Effector CD8-positive, alpha-beta T cell (primary cell): ENCODE results near the gene LIMS1.
"Not testable (repeated sequence)": the region's sequence is repeated elsewhere in the genome, so short reads cannot be mapped to it uniquely, and the experiment has no call there.

Experiments used
- DNase-seq: peaks from one replicate; lab custom pipeline; 2025; lab: John Stamatoyannopoulos, UW
- total RNA-seq, 4 experiments: gene quantifications; one replicate each; lab custom pipeline; 2026; lab: John Stamatoyannopoulos, UW

LIMS1 gene, protein sequence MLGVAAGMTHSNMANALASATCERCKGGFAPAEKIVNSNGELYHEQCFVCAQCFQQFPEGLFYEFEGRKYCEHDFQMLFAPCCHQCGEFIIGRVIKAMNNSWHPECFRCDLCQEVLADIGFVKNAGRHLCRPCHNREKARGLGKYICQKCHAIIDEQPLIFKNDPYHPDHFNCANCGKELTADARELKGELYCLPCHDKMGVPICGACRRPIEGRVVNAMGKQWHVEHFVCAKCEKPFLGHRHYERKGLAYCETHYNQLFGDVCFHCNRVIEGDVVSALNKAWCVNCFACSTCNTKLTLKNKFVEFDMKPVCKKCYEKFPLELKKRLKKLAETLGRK
- 20.6 to 37.2 (median 31.5) reads per million in 4 experiments for total RNA-seq

GRCh38 chr2:108533832-108534583 is at the start of gene LIMS1:
TSS of gene LIMS1 (plus strand) at chr2:108534470. CDS start at chr2:108534563, 93 bp downstream.
- DNase-seq: peak; percentile 82

GRCh38 chr2:108485253-108485652 is 49.0 kb upstream of the LIMS1 start:
- no peak for DNase-seq

- no peak for DNase-seq
Measured at GRCh38 chr2:108490506-108491122, 43.7 kb upstream of the LIMS1 start.

- DNase-seq: no peak
Measured at GRCh38 chr2:108491848-108492247, 42.4 kb upstream of the LIMS1 start.

- DNase-seq: no peak
Measured at GRCh38 chr2:108492364-108492763, 41.9 kb upstream of the LIMS1 start.

DNA sequence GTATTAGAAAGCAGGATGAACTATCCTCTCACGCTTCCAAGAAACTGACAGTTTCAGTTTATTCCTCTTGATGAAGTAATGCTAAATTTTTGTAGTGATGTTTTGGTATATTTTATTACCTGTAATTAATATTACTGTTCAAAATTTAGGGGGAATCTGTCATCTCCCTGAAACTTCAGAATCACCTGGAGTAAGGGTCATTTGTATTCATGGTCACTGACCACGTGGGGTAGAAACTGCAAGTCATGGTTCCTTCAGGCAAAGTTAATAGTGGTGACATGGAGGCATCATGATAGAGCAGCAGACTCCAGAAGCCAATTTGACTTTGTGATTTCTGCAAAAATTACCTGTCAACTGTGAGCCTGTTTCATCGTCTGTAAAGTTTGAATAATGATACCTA is 38.1 kb upstream of the LIMS1 start:
- not testable (repeated sequence) for DNase-seq

- not testable (repeated sequence) for DNase-seq
Measured at GRCh38 chr2:108507620-108508019, 26.6 kb upstream of the LIMS1 start.

DNA sequence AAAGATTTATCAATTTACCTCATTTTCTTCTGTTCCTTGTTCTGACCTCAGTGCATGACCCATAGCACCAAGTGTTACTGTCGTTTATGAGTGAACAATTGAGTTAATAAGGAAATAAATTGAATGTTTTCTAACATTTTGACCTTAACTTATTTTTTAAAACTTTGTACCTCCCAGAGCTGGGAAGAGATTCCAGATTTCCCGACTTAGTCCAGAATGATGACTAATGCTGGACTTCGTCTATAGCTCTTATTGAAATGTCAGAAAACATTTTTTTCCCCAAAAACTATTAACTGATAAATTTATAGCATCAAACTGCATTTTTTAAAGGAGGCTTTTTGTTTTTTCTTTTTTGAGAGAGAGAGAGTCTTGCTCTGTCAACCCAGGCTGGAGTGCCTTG is 21.8 kb upstream of the LIMS1 start:
- not testable (repeated sequence) for DNase-seq

GRCh38 chr2:108514478-108514877 is 19.8 kb upstream of the LIMS1 start:
- DNase-seq: not testable (repeated sequence)

GRCh38 chr2:108524688-108525087 is 9.6 kb upstream of the LIMS1 start:
- not testable (repeated sequence) for DNase-seq

GRCh38 chr2:108525258-108525657 is 9.0 kb upstream of the LIMS1 start:
- DNase-seq: not testable (repeated sequence)

DNA sequence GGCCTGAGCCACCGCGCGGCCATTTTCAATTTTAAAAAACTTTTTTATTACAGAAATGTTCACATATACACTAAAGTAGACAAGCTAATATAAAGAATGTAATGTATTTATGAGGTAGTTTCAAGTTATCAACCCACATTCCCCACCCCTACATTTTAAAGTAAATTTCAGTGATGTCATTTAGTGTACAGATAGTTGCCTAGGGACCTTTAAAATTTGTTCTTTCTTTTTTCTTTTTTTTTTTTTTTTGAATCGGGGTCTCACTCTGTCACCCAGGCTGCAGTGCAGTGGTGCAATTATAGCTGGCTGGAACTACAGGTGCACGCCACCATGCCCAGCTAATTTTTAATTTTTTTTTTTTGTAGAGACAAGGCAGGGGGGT is 2.6 kb upstream of the LIMS1 start:
- DNase-seq: no peak

- peak; percentile 11 for DNase-seq
Measured at GRCh38 chr2:108534584-108535356, 500 bp downstream of the LIMS1 start.

DNA sequence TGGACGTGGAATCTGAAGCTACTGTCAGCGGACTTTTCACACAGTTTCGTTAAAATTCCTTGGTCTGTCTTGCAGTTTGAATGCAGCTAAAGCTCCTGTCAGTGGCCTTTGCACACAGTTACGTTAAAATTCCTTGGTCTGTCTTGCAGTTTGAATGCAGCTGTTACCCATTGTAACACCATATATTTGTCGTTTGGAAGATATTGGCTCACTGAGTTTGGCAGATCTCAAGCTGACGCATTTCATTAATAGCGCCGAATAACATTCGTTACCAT is 1.0 kb downstream of the LIMS1 start:
- no peak for DNase-seq

DNA sequence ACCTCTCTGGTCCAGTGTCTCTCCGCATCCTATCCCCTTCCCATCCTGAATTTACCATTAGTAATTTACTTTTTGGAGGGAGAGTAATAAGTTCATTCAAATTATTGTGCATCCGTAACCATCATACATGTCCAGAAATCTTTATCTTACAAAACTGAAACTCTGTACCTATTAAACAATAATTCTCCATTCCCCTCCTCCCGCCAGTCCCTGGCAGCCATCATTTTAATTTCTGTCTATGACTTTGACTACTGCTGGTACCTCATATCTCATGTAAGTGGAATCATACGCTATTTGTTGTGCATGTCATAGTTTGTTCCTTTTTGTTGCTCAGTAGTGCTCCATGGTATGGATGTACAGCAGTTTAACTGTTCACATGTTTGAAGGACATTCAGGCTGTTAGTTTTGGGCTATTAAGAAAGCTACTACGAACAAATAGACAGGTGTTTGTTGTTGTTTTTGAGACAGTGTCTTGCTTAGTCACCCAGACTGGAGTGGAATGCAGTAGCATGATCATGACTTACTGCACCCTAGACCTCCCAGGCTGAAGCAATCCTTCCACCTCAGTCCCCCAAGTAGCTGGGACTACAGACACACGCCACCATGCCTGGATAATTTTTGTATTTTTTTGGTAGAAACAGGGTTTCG is 2.0 kb downstream of the LIMS1 start:
- no peak for DNase-seq

GRCh38 chr2:108536911-108537310 is 2.6 kb downstream of the LIMS1 start:
- DNase-seq: no peak

DNA sequence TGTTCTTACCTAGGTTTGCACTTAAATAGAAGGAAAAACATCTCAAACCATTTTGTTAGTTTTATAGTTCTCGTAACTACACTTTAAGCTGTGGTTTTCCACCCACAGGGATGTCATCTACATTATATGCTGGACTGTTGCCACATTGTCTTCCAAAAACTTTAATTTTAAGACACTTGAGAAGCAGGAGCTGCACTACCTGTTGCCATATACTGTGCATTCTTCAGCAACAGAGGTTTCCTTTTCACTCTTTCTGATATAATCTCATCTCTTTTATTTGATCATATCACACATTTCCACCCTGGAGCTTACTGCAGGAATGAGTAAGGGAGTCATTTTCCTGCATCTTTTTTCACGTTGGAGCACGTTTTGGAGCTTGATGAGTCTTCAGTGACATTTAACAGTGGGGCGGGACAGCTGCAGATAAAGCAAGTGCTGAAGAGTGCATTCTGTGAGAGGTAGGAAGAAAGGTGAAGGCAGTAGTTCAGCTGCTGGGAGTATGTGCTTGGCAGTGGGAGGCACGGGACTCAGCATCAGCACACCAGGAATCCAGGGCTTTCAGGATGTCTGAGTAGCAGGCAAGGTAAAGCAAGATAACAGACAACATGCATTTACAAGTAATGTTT is 3.8 kb downstream of the LIMS1 start:
- no peak for DNase-seq

- DNase-seq: no peak
Measured at GRCh38 chr2:108541451-108541850, 7.2 kb downstream of the LIMS1 start.

- no peak for DNase-seq
Measured at GRCh38 chr2:108542071-108542470, 7.8 kb downstream of the LIMS1 start.

GRCh38 chr2:108547606-108548005 is 13.3 kb downstream of the LIMS1 start:
- no peak for DNase-seq
